Activated T-helper 2 cell treated with anti-CD3 and anti-CD28 coated beads, Interferon-gamma antibody, Interleukin-2, Interleukin-4, amounts not matched to agents 10 μg/mL and 5 μg/mL and 100 μg/mL, durations not matched to agents 14 hours and 24 hours and 36 hours (primary cell): ENCODE data around the gene CAPN5. TPM values are rescaled to one million over a fixed set of nuclear protein-coding genes. Genes with fewer than 3 reads are reported as not detected.
A peak's percentile ranks its signal among the peaks of the same experiment; 100 is the strongest.

ENCODE experiments used
- DNase-seq: peaks from one replicate; pipeline ENCODE4 v3.0.0; 2021; ENCODE audit warnings: low spot score
- H3K27ac Mint-ChIP-seq: one replicate; pipeline ENCODE4 v1.8.0; 2021; ENCODE audit warnings: mixed read lengths
- H3K27me3 Mint-ChIP-seq: one replicate; pipeline ENCODE4 v1.8.0; 2021; ENCODE audit warnings: low read depth, mixed read lengths
- H3K36me3 Mint-ChIP-seq: one replicate; pipeline ENCODE4 v1.8.0; 2021; ENCODE audit warnings: low read depth, mixed read lengths
- H3K4me1 Mint-ChIP-seq: one replicate; pipeline ENCODE4 v1.8.0; 2021; ENCODE audit warnings: low read depth, mixed read lengths
- H3K4me3 Mint-ChIP-seq: one replicate; pipeline ENCODE4 v1.8.0; 2021; ENCODE audit warnings: low read depth, mild to moderate bottlenecking, moderate library complexity, mixed read lengths
- H3K9me3 Mint-ChIP-seq: one replicate; pipeline ENCODE4 v1.8.0; 2021; ENCODE audit warnings: mixed read lengths
- intact Hi-C: fragments of 100-400 bp; cut with micrococcal nuclease; formaldehyde crosslinking; loops from one replicate; pipeline ENCODE4 v1.15.1; 2023
- total RNA-seq: library from RNA; stranded (reverse); gene quantifications from 2 replicates; pipeline ENCODE4 v1.2.3, GENCODE V29; 2022

CAPN5 gene
- total RNA-seq, 1 donor from 2014 or later = 0.55 TPM

DNA sequence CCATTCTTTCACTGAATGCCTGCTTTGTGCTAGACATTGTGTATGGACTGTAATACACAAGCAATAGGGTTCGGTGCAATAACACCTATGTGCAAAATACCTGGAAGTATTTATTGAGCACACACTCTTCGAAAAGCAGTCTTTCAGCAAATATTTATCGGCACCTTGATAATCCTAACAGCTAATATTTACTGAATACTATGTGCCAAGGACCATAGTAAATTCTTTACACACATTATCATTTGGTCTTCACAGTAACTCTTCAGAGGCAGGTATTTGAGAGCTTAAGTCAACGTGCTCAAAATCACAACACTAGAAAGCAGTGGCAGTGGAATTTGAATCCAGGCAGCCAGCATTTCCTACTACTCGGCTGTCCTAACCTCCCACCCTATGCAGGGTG is 30.4 kb upstream of the CAPN5 start:
- DNase-seq = no peak

DNA sequence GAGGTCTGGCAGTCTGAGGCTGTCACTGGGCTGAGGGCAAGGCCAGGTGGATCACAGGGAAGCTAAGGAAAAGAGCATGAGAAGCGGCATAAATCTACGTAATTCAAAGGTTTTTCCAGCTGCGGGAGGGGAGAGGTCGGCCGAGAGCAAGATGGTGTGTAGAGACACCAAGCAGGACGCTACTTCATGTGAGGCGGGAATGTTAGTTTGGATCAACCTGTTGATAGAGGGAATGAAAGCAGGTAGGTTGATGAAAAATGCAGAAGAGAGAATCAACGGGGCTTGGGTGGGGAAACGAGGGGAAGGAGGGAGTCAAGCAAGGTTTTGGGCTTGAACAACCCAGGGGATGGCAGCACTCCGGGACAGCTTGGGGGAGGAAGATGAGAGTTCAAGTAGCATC is 29.7 kb upstream of the CAPN5 start:
- Mint-ChIP-seq H3K4me3 (no peak overlapping the region), H3K4me1 (peaks cover 9% of the 10 kb centered on the region), H3K27ac (no peak overlapping the region), H3K9me3 (no peaks in the 10 kb centered on the region), H3K36me3 (no peaks in the 10 kb centered on the region), H3K27me3 (peaks cover 36% of the 10 kb centered on the region)
- no peak for DNase-seq
- intact Hi-C loops = no loop called here

More for the DNA sequence above, 30.4 kb upstream of the CAPN5 start:
- H3K27ac Mint-ChIP-seq = no peak overlapping the region
- H3K27me3 Mint-ChIP-seq = peaks cover 35% of the 10 kb centered on the region
- no peak overlapping the region for H3K4me3 Mint-ChIP-seq
- intact Hi-C loops = no loop called here
- peaks cover 9% of the 10 kb centered on the region for H3K4me1 Mint-ChIP-seq
- no peaks in the 10 kb centered on the region for H3K9me3 Mint-ChIP-seq
- no peaks in the 10 kb centered on the region for H3K36me3 Mint-ChIP-seq

DNA sequence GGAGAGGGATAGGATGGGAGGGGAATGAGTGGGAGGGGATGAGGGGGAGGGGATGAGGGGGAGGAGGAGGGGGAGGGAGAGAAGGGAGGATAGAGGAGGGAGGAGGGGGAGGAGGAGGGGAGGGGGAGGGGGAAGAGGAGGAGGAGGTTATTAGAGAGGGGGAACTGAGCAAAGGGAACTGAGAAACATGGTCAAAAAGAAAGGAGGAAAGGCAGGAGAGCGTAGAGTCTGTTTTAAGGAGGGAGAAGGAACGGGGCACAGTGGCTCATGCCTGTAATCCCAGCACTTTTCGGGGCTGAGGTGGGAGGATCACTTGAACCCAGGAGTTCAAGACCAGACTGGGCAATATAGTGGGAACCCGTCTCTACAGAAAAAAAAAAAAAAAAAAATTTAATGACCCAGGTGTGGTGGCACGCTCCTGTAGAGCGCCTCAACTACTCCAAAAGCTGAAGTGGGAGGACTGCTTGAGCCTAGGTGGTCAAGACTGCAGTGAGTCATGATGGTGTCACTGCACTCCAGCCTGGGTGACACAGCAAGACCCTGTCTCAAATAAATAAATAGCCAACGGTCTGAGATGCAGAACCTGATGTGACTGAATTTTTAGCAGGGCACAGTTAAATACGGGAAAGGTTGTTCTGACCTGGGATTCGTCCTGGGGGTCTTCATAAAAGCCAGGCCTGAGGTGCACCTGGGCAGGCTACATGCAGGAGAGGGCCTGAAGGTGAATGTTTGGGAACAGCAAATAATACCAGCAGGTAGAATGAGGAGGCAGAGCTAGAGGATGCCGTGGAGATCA is 28.5 kb upstream of the CAPN5 start:
- Mint-ChIP-seq H3K27me3 (peaks cover 38% of the 10 kb centered on the region), H3K27ac (no peak overlapping the region), H3K4me3 (no peak overlapping the region), H3K36me3 (no peaks in the 10 kb centered on the region), H3K9me3 (no peaks in the 10 kb centered on the region), H3K4me1 (peaks cover 9% of the 10 kb centered on the region)
- intact Hi-C loops = no loop called here
- no peak for DNase-seq

DNA sequence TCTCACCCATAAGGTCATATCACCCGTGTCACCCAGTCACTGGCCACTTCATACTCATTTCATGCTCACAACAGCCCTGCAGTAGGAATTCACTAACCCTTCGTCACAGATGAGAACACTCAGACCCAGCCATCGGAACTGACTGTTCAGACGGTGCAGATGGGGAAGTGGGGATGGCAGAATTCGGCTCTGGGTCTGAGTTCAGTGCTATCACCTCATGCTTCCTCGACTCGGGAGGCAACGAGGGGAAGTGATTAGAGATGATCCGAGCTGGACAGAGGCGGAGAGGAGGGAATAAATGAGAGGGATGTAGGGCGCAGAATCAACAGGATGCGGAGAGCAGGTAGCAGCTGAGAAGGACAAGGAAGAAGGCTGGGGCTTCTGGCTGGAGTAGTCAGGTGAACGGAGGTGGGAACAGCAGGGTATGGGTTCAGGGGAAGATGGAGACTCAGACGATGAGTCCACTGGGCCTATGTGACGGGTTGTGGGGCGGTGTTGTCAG is 27.9 kb upstream of the CAPN5 start:
- no peak for DNase-seq
- Mint-ChIP-seq H3K4me3 (peak overlapping the region; percentile 28), H3K4me1 (peaks cover 9% of the 10 kb centered on the region), H3K27ac (no peak overlapping the region), H3K27me3 (peaks cover 38% of the 10 kb centered on the region), H3K9me3 (no peaks in the 10 kb centered on the region), H3K36me3 (no peaks in the 10 kb centered on the region)
- intact Hi-C loops = no loop called here

DNA sequence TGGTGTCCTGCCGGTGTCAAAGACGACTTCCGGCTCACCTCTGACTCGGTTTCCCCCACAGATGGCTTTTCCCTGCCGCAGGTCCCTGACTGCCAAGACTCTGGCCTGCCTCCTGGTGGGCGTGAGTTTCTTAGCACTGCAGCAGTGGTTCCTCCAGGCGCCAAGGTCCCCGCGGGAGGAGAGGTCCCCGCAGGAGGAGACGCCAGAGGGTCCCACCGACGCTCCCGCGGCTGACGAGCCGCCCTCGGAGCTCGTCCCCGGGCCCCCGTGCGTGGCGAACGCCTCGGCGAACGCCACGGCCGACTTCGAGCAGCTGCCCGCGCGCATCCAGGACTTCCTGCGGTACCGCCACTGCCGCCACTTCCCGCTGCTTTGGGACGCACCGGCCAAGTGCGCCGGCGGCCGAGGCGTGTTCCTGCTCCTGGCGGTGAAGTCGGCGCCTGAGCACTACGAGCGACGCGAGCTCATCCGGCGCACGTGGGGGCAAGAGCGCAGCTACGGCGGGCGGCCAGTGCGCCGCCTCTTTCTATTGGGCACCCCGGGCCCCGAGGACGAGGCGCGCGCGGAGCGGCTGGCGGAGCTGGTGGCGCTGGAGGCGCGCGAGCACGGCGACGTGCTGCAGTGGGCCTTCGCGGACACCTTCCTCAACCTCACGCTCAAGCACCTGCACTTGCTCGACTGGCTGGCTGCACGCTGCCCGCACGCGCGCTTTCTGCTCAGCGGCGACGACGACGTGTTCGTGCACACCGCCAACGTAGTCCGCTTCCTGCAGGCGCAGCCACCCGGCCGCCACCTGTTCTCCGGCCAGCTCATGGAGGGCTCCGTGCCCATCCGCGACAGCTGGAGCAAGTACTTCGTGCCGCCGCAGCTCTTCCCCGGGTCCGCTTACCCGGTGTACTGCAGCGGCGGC is 27.0 kb upstream of the CAPN5 start:
- DNase-seq = no peak
- no peaks in the 10 kb centered on the region for H3K9me3 Mint-ChIP-seq
- H3K27me3 Mint-ChIP-seq = peaks cover 42% of the 10 kb centered on the region
- H3K27ac Mint-ChIP-seq = no peak overlapping the region
- peaks cover 8% of the 10 kb centered on the region for H3K4me1 Mint-ChIP-seq
- no peak overlapping the region for H3K4me3 Mint-ChIP-seq
- intact Hi-C loops = no loop called here
- H3K36me3 Mint-ChIP-seq = no peaks in the 10 kb centered on the region

DNA sequence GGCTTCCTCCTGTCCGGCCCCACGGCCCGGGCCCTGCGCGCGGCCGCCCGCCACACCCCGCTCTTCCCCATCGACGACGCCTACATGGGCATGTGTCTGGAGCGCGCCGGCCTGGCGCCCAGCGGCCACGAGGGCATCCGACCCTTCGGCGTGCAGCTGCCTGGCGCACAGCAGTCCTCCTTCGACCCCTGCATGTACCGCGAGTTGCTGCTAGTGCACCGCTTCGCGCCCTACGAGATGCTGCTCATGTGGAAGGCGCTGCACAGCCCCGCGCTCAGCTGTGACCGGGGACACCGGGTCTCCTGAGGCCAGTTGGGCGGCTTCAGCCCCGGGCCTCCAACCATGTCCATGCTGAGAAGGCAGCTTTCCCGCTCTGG is 26.4 kb upstream of the CAPN5 start:
- peaks cover 8% of the 10 kb centered on the region for H3K4me1 Mint-ChIP-seq
- H3K36me3 Mint-ChIP-seq = no peaks in the 10 kb centered on the region
- no peaks in the 10 kb centered on the region for H3K9me3 Mint-ChIP-seq
- no peak for DNase-seq
- no peak overlapping the region for H3K27ac Mint-ChIP-seq
- peaks cover 45% of the 10 kb centered on the region for H3K27me3 Mint-ChIP-seq
- intact Hi-C loops = no loop called here
- H3K4me3 Mint-ChIP-seq = no peak overlapping the region

DNA sequence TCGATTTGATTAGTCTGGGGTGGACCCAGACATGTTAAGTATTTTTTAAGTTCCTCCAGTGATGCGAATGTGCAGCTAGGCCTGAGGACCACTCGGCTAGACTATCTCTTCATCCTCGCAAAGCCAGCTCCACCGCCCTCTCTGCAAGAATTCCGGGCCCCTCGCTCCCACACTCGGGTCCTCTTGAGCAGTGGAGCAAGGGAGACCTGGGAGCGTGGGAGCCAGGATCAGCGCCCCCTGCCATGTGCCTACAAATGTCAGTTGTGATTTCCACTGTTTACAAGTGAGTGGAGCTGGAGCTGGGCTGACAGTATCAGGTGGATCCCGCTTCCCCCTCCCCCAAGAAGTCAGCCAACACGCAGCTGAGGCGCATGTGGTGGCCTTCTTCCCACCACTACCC is 25.9 kb upstream of the CAPN5 start:
- H3K4me1 Mint-ChIP-seq = peaks cover 8% of the 10 kb centered on the region
- H3K27me3 Mint-ChIP-seq = peaks cover 50% of the 10 kb centered on the region
- no peaks in the 10 kb centered on the region for H3K9me3 Mint-ChIP-seq
- no peak for DNase-seq
- intact Hi-C loops = no loop called here
- H3K36me3 Mint-ChIP-seq = no peaks in the 10 kb centered on the region
- H3K4me3 Mint-ChIP-seq = no peak overlapping the region
- no peak overlapping the region for H3K27ac Mint-ChIP-seq

DNA sequence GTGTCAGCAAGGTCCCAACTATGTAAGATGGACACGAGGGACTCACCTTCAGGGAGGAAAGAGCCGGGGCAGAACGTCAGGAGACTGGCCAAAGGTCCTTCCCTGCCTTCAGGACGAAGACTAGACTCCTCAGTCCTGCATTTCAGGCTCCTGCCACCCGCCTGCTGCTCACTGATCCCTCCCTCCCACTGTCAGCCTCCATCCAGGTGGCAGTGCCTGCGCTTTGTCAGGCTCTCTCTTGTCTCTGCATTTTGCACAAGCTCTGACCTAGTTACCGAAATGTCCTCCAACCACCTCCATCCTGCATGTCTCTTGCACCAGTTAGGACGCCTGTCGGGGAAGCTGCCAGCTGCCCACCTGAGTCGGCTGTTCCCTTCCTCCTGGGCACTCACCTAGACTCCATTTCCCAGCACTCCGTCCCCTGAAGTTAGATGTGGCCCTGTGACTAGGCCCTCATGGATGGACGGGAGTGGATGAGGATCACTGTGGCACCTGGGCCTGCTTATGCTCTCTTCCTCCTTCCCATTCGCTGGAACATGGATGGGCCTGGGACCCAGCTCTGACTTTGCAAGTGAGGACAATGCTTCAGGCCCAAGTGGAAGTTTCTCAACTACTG is 24.6 kb upstream of the CAPN5 start:
- Mint-ChIP-seq H3K4me3 (no peak overlapping the region), H3K9me3 (no peaks in the 10 kb centered on the region), H3K27me3 (peaks cover 45% of the 10 kb centered on the region), H3K27ac (no peak overlapping the region), H3K4me1 (peaks cover 15% of the 10 kb centered on the region), H3K36me3 (no peaks in the 10 kb centered on the region)
- no peak for DNase-seq
- intact Hi-C loops = no loop called here

DNA sequence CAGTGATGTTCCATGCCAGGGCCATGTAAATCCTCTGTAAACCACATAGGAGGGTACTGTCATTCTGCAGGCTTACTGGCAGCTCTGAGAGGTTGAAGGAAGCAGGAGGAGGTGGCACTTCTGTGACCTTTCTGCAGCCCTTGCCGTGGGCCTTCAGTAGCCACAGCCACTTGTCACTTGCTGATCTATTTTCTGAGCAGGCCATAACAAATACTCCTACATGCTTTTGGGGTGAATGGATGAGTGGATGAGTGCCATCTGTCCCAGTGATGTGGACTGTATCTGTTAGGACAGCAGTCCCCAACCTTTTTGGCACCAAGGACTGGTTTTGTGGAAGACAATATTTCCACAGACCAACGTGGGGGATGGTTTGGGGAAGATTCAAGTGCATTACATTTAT is 22.4 kb upstream of the CAPN5 start:
- Mint-ChIP-seq H3K4me1 (peaks cover 10% of the 10 kb centered on the region), H3K36me3 (no peaks in the 10 kb centered on the region), H3K27me3 (peaks cover 28% of the 10 kb centered on the region), H3K9me3 (no peaks in the 10 kb centered on the region), H3K4me3 (no peak overlapping the region), H3K27ac (no peak overlapping the region)
- intact Hi-C loops = no loop called here
- DNase-seq = no peak

DNA sequence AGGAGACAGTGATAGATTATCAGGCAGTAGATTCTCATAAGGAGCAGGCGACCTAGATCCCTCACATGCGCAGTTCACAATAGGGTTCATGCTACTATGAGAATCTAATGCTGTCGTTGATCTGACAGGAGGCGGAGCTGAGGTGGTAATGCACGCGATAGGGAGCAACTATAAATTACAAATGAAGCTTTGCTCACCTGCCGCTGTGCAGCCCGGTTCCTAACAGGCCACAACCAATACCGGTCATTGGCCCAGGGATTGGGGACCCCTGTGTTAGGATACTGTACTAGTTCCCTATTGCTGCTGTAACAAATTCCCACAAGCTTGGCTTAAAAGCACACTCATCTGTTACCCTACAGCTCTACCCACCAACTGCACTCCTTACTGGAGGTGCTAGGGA is 21.9 kb upstream of the CAPN5 start:
- intact Hi-C loops = loop anchor here (5.0 kb wide), 1 partner anchor 123 kb away; no protein-coding TSS in a partner anchor
- Mint-ChIP-seq H3K4me1 (peaks cover 10% of the 10 kb centered on the region), H3K27ac (no peak overlapping the region), H3K27me3 (peaks cover 28% of the 10 kb centered on the region), H3K36me3 (no peaks in the 10 kb centered on the region), H3K4me3 (no peak overlapping the region), H3K9me3 (no peaks in the 10 kb centered on the region)
- no peak for DNase-seq

DNA sequence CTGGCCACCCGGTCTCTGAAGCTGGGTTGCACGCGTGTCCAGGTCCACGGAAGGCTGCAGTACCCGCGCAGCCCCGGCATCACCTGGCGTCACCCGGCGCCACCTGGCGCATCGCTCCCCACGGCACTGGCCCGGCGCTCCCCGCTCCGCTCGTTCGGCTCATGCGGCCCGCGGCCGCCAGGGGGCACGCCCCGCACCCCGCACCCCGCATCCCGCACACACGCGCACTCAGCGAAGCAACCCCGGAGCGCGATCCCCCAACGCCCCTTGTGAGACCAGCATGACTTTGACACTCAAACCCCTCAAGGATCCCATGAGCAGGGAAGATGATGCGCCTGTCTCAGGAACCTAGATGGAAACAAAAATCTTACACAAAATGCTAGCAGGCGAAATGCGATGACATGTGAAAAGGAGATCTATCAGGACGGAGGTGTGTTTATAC is 20.7 kb upstream of the CAPN5 start:
- H3K27me3 Mint-ChIP-seq = peaks cover 21% of the 10 kb centered on the region
- intact Hi-C loops = loop anchor here (2.0 to 5.0 kb wide), 3 partner anchors 124 to 241 kb away; no protein-coding TSS in a partner anchor
- H3K4me3 Mint-ChIP-seq = no peak overlapping the region
- DNase-seq = peak; percentile 52
- H3K9me3 Mint-ChIP-seq = no peaks in the 10 kb centered on the region
- H3K36me3 Mint-ChIP-seq = no peaks in the 10 kb centered on the region
- no peak overlapping the region for H3K27ac Mint-ChIP-seq
- H3K4me1 Mint-ChIP-seq = peaks cover 10% of the 10 kb centered on the region

DNA sequence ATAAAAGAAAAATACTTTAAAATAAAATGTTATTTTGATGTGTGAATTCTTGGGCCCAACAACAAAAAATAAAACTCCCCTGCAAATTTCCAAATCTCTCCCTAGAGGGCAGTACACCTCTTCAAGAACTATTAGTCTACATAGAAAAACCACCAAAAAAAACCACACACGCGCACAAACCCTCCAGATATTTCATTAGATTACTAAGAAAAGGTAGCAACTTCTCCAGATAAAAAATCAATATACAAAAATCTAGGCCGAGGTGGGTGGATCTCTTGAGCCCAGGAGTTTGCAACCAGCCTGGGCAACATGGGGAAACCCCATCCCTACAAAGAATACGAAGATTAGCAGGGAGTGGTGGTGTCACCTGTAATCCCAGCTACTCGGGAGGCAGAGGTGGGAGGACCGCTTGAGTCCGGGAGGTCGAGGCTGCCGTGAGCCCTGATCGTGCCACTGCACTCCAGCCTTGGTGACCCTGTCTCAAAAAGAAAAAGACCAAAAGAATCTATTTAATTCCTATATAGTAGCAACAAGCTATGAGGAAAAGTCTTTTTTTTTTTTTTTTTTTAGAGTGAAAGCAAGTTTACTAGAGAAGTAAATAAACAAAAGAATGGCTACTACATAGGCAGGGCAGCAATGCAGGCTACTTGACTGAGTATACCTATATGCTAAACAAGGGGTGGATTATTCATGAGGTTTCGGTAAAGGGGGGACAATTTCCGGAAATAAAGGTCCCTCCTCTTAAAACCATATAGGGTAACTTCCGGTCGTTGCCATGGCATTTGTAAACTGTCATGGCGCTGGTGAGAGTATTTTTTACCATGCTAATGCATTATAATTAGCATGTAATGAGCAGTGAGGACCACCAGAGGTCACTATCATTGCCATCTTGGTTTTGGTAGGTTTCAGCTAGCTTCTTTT is 19.5 kb upstream of the CAPN5 start:
- H3K27me3 Mint-ChIP-seq = peaks cover 19% of the 10 kb centered on the region
- no peaks in the 10 kb centered on the region for H3K36me3 Mint-ChIP-seq
- DNase-seq = peak; percentile 73
- H3K4me3 Mint-ChIP-seq = peak overlapping the region; percentile 28
- intact Hi-C loops = loop anchor here (1.0 to 5.0 kb wide), 5 partner anchors 19 to 242 kb away; partner anchors contain the start of gene CAPN5
- peak overlapping the region; percentile 1 for H3K27ac Mint-ChIP-seq
- no peaks in the 10 kb centered on the region for H3K9me3 Mint-ChIP-seq
- peaks cover 10% of the 10 kb centered on the region for H3K4me1 Mint-ChIP-seq
